Measurements from ENCODE around the gene KCTD1.

Gene KCTD1

DNA sequence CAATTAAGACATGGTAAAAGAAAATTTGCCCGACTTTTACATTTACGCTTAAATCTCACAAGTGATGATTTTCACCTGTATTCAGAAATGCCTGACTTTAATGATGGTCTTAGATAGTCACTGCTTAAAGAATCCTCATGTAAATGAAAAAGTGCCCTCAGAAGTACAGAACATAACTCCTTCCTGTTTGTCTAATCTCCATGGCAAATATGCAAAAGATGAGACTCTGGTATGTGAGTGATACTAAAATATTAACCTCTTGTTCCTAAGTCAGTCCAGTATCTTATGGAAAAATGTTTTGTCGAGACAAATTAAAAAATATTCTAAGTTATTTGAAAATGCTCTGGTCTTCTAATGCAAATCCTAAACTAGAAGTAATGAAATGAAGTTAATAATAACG lies 29.2 kb downstream of the KCTD1 start:
- no peak for DNase-seq (ENCODE audit: low spot score)
- TF ChIP-seq, protein P1, sequence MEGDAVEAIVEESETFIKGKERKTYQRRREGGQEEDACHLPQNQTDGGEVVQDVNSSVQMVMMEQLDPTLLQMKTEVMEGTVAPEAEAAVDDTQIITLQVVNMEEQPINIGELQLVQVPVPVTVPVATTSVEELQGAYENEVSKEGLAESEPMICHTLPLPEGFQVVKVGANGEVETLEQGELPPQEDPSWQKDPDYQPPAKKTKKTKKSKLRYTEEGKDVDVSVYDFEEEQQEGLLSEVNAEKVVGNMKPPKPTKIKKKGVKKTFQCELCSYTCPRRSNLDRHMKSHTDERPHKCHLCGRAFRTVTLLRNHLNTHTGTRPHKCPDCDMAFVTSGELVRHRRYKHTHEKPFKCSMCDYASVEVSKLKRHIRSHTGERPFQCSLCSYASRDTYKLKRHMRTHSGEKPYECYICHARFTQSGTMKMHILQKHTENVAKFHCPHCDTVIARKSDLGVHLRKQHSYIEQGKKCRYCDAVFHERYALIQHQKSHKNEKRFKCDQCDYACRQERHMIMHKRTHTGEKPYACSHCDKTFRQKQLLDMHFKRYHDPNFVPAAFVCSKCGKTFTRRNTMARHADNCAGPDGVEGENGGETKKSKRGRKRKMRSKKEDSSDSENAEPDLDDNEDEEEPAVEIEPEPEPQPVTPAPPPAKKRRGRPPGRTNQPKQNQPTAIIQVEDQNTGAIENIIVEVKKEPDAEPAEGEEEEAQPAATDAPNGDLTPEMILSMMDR (IDR thresholded peaks at IDR 0.05; ENCODE audit: extremely low read depth, missing control alignments), result no peak

DNA sequence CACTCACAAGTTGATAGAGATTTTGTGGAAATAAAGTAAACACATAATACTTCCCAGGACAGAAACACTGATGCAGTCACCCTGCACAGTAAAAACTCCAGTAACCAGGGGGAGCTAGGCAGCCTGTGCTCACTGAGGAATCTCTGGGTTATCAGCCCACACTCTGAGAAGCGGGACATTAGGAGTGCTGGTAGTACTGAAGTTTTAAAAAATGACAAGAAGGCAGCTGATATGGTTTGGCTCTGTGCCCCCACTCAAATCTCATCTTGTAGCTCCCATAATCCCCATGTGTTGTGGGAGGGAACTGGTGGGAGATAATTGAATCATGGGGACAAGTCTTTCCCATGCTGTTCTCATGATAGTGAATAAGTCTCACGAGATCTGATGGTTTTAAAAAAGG lies 31.4 kb downstream of the KCTD1 start:
- TF ChIP-seq, protein P1 (IDR thresholded peaks at IDR 0.05; ENCODE audit: extremely low read depth, missing control alignments), result no peak
- no peak for DNase-seq (ENCODE audit: low spot score)

DNA sequence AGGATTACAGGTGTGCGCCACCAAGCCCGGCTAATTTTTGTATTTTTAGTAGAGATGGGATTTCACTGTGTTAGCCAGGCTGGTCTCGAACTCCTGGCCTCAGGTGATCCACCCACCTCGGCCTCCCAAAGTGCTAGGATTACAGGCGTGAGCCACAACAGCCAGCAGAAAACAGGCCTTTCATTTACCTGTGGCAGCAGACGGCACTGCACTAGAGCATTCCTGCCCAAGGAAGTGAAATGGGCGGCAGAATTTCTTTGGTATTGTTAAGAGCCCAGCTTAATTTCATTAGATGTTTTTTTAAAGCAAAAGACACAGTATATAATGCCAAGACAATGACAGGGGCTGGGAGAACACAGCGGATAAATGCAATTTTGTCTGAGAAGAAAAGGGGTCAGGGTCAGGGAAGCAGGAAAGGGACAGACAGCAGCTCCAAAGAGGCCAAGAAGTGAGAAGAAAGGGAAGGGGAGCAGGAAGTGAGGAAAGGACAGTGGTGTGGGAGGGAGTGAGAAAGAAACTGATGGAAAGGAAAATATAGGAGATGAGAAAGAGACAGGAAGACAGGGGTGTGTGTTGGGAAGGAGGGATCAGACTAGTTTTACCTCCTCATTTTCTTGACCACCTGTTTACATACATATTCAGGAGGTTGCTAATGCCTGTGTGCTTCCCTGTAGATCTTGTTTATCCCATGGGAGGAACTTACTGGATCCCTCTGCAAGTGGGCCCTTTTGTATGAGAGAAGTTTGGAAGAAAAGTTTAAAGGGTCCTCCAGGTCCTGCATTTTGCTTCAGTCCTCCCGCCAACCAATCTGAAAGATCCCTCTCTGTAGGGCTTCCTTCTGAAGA lies 32.5 kb downstream of the KCTD1 start:
- no peak for DNase-seq (ENCODE audit: low spot score)
- TF ChIP-seq, protein P1 (IDR thresholded peaks at IDR 0.05; ENCODE audit: extremely low read depth, missing control alignments), result no peak

DNA sequence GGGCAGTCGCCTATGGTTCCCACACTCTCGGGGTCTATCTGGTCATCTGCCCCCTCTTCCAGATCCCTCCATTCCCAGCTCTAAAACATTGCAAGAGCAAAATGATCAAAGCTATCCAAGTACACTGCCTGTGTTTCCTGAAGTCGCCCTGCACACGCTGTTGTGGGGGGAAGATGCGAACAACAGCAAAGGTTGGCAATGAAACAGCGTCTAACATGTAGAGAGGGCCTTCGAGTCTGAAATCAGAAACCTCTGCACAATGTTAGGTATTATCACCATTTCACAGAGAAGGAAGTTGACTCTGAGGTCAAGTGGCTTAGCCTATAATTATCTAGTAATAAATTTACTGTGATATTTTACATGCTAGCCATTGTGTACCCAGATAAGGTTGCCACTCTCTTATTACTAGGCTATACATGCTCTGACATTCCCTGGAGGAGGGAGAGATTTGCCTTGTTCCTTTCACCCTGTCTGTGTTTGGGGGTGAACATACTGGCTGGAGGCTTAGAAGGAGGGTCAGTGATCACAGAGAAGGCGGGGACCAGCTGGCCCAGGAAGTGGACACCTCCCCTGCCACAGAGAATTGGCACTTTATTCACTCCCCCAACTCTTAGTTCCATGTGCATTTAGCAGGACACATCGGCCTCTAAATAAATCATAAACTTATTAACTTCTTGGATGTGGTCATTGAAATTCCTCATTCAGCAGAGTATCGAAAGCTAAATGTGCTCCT lies 36.8 kb downstream of the KCTD1 start:
- TF ChIP-seq, protein P1 (IDR thresholded peaks at IDR 0.05; ENCODE audit: extremely low read depth, missing control alignments), result no peak
- DNase-seq (ENCODE audit: low spot score), result no peak

DNA sequence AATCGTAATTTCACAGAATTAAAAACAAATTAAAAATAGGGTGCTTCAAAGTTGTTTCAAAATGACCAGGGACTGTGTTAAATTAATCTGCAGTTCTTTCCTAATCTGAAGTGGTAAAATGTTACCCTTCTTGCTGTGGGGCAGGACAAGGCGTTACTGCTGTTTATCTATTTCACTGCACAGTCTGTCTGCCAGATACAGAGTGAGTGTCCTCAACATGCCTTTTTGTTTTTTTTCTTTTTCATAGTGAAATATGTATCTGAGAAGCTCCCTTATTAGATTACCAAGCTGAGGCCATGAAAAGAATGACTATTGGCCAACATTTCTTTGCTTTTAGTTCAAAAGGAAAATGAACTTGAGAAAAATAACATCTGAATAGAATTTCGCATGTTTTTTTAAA lies 38.0 kb downstream of the KCTD1 start:
- TF ChIP-seq, protein P1 (IDR thresholded peaks at IDR 0.05; ENCODE audit: extremely low read depth, missing control alignments), result no peak
- DNase-seq (ENCODE audit: low spot score), result no peak

DNA sequence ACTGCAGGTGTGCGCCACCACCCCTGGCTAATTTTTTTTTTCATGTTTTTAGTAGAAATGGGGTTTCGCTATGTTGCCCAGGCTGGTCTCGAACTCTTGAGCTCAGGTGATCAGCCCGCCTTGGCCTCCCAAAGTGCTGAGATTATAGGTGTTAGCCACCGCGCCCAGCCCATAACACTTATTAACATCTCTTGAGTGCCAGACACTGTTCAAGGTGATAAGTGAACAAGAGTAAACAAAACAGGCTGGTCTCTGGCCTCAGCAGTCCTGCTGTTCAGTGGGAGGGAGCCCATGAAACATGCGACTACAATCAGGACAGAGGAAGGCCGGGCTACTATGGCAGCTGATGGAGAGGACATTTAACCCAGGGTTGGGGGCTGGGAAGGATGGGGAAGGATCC lies 42.3 kb downstream of the KCTD1 start:
- no peak for DNase-seq (ENCODE audit: low spot score)
- TF ChIP-seq, protein P1 (IDR thresholded peaks at IDR 0.05; ENCODE audit: extremely low read depth, missing control alignments), result no peak

DNA sequence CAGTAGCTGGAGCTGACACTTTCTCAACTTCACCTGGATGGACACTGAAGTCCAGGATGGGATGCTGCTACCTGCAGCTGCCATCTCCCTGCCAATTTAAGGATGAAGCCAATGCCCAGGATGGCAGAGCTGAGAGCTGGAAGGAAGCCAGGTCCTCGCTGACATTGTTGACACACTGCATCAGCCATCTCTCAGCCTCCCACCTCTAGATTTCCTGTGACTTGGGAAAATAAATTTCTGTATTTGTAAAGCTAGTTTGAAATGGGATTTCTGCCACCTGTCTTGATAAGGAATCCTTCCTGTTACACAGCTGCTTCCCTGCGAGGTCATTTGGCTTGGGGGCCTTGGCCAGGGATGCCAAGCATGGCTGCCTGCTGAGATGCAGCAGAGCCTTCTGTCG lies 43.5 kb downstream of the KCTD1 start:
- no peak for DNase-seq (ENCODE audit: low spot score)
- TF ChIP-seq, protein P1 (IDR thresholded peaks at IDR 0.05; ENCODE audit: extremely low read depth, missing control alignments), result no peak

All from GM20000 (cell line).